ENCODE data around the gene TANC1.

The TANC1 gene

GRCh38 chr2:158996378-158996993 is 28.0 kb downstream of the TANC1 start:
- DNase-seq, result no peak

GRCh38 chr2:158997037-158997790 is 28.8 kb downstream of the TANC1 start:
- no peak for DNase-seq

GRCh38 chr2:158998551-158999248 is 30.3 kb downstream of the TANC1 start:
- DNase-seq, result no peak

- no peak for DNase-seq
These were observed 31.0 kb downstream of the TANC1 start for GRCh38 chr2:158999458-158999857.

GRCh38 chr2:159000072-159000471 is 31.6 kb downstream of the TANC1 start:
- DNase-seq, result no peak

GRCh38 chr2:159002462-159003111 is 34.1 kb downstream of the TANC1 start:
- no peak for DNase-seq

DNA sequence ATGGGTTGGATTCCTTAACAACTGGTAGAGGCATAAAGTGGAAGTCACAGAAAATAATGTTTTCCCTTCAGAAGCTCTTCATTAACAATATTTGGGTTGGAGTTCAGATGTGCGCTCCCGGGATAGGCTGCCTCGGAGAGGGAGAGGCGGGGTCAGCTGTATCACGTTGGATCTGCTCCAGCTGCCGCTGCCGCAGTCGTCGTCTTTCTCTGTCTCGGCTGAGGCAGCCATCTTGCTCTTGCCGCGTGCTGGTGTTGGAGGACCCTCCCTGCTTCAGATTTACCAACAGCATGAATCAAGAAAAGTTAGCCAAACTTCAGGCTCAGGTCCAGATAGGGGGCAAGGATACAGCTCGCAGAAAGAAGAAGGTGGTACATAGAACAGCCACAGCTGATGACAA is 35.1 kb downstream of the TANC1 start:
- no peak for DNase-seq

- no peak for DNase-seq
These were observed 36.4 kb downstream of the TANC1 start for GRCh38 chr2:159004849-159005248.

DNA sequence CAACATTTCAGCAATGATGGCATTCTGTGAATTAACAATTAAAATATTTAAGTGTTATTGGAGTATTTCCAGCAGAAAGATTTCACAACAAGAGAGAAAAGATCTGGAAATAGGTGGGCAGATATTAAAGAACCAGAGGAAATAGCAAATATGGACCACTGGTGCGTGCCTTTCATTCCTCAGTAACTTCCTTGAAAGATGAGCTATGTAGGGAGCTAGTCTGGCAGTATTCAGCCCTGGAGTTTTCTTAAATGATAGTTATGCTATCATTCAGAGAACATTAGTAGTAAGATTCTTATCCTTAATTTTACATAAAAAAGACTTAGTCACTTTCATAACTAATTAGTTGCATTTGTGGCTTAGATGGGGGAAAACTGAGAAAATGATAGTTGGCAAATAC is 41.5 kb downstream of the TANC1 start:
- DNase-seq, result no peak

GRCh38 chr2:159010340-159010739 is 41.9 kb downstream of the TANC1 start:
- DNase-seq, result no peak

DNA sequence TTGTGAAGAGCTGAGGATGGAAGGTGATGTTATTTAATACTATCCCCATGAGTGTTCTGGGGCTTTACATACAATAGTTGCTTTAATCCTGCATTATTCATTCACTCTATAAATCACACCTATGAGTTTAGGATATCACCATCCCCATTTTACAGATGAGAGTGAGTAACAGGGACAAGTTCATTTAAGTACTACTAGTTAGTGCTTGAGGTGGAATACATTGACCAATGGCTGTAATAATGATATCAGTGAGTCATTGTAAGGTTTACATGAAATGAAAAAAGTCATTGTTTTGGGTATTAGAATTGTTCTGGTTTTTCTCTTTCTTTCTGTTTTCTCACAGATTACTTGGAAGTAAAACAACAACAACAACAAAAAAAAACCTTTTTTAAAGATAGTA is 42.5 kb downstream of the TANC1 start:
- no peak for DNase-seq

DNA sequence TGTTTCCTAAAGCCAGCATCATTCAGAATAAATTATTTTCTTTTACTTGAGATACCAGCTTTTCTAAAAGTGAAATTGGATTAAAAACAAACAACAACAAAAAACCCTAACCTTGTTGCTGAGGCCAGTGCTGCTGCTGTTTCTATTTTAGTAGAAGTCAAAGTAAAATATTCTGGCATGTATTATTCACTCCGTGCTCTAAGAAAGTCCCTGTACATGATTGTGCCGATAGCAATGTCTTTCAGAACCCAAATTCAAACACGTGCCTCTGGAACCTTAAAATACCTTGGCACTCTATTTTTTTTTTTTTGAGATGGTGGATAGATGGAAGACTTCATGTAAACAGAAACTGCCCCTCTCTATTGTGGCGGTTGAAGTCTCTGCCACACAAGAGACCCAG is 43.7 kb downstream of the TANC1 start:
- DNase-seq, result no peak

GRCh38 chr2:159013103-159013502 is 44.7 kb downstream of the TANC1 start:
- no peak for DNase-seq

- no peak for DNase-seq
These were observed 46.7 kb downstream of the TANC1 start for GRCh38 chr2:159015174-159015573.

DNA sequence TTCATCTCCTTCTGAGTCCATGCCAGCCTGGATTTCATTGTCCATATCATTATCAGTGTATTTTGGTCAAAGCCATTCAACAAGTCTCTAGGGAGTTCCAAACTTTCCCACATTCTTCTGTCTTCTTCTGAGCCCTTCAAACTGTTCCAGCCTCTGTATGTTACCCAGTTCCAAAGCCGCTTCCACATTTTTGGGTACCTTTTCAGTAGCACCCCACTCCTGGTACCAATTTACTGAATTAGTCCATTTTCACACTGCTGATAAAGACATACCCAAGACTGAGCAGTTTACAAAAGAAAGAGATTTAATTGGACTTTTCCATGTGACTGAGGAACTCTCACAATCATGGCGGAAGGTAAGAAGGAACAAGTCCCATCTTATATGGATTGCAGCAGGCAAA is 47.4 kb downstream of the TANC1 start:
- no peak for DNase-seq

GRCh38 chr2:159017837-159018236 is 49.4 kb downstream of the TANC1 start:
- DNase-seq, result no peak

GRCh38 chr2:159019021-159019420 is 50.6 kb downstream of the TANC1 start:
- DNase-seq, result no peak

- no peak for DNase-seq
These were observed 53.6 kb downstream of the TANC1 start for GRCh38 chr2:159022019-159022418.

DNA sequence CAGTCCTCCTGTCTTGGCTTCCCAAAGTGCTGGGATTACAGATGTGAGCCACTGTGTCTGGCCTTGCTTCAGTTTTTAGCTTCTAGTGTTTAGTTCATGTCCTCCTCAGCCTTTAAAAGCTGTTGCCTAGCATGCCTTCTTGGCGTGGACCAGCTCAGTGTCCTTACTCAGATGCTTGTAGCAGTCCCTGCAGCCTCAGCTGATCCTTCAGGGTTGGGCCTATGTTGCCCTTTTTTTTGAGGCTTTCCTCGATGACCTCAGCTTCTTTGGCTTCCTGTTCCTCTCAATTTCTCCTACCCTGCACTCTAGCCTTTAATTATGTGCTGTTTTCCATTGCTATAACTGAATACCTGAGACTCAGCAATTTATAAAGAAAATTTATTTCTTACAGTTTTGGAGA is 57.7 kb downstream of the TANC1 start:
- no peak for DNase-seq

- no peak for DNase-seq
These were observed 60.3 kb downstream of the TANC1 start for GRCh38 chr2:159028776-159029175.

GRCh38 chr2:159029936-159030335 is 61.5 kb downstream of the TANC1 start:
- DNase-seq, result no peak

GRCh38 chr2:159030674-159031380 is 62.4 kb downstream of the TANC1 start:
- no peak for DNase-seq

GRCh38 chr2:159032146-159032545 is 63.7 kb downstream of the TANC1 start:
- no peak for DNase-seq
